ENCODE data around the gene TBC1D5.
"Not testable (repeated sequence)": the region's sequence is repeated elsewhere in the genome, so short reads cannot be mapped to it uniquely, and the experiment has no call there.

The TBC1D5 gene

GRCh38 chr3:17529677-17530076, 212.8 kb downstream of the TBC1D5 start:
- no peak for DNase-seq

DNA sequence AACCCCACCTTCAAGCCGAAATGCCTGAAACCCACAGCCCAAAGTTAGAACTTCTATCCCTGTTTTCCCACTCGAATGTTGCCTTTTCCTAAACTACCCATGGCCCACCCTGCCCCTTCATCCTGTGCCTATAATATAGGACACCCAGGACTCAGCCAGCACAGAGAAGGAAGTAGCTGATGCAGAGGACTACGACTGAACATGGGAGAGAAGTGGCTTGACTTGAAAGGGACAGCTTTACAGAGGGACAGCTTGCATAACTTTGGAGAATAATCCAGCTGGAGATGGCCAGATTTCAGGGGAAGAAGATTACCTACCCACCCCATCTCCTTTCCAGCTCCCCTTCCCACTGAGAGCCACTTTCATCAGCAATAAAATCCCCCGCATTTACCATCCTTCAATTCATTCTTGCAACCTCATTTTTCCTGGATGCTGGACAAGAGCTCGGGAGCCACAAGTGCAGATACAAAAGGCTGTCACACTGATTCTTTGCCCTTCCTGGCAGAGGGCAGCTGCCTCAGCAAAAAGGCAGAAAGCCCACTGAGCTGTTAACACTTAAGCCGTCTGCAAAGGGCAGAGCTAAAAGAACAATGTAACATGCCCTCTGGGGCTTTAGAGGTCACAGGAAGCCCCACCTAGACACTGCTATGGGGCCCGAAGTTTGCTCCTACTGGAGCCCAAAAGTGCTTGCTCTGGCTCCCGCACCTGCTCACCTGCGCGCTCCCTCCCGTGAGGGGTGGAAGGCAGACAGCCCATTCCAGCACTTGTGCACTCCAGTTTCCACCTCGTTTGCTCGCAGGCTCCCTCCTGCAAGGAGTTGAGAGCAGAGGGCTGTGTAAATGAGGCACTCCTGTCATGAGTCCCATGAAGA, 224.0 kb downstream of the TBC1D5 start:
- no peak for DNase-seq

DNA sequence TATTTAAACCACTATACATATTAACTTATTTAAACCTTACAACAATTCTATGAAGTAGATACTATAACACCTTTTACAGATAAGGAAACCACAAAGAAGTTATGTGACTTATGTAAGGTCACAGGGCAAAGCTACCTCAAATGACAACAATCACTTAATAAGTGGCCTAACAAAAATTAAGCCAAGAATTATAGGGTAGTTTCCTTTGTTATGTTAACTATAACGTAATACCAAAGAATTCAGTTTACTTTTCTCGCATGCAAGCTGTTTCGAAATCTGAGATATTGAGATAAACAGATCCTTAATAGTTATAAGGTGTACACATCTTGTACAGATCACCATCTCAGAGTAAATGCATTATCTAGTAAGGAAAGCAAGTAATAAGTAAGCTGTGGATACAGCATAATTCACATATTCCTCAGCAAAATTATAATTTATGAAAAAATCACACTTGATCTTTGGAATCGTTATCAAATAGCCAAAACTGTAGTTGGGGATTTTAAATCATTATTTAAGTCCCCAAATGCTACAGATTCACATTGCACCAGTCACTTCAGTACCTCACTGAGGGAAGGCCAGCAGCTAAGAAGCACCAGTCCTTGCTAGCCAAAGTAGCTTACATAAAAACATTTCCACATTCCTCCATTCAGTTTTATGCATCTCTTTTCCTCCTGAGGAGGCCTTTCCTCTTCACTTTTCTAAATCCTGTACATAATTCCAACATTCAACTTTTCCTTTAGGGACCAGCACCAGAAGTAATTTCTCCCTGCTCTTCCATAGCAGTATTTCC, 226.8 kb downstream of the TBC1D5 start:
- DNase-seq, result no peak

DNA sequence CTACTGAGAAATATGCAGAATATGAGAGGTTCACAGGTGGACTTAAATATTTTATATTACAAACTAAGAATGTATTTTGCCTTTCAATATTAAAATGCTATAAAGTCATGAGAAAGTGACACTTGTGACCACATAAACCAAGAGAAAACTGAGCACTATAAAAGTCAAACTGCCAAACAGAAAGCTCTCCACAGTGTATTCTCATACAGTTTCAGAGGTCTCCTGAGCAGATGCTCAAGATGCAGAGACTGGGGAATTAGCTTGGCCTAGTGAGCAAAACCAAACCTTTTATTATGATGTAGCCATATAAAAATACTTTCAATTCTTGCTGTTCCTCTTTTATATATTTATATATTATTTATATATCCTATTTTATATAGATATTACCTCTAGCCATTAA, 227.8 kb downstream of the TBC1D5 start:
- no peak for DNase-seq

DNA sequence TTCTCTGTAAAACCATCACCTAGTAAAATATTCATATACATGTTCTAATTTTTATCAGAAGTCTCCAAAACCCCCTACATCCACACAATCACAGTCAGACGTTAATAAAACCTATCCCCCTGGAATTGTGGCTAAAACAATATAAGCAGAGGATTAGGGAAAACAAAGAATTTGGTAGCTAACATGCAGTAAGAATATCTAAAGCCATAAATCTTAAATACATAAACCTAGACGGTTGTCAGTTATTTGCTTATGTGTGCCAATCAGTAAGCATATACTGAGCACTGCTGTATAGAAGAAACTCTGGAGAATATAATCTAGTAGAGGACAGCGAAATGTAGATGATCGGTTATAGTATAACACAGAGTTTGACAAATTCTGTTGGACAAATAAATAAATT, 232.2 kb downstream of the TBC1D5 start:
- no peak for DNase-seq

DNA sequence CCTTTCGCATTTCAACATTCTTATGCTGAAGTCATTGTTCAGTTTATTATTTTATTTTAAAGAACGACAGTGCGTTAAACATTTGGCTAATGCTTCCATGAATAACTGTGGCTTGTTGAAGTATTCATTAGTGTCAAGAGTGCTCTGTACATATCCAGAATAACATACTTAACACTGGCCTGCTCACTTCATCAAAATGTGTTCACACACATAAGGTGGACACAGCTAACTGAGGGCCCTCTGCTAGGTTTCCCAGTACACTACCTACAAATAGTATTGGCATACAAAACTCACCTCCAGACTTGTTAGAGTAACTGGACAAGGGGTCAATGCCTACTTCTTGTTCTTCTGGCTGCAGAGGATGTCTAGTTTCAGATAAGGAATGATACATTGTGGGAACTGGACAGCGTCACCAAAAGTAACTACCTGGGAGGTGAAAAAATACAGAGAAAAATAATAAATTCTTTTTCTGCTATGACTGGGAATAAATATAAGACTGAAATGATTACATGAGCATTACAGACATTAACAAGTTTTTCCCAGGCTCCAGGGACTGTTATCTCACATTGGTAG, 234.2 kb downstream of the TBC1D5 start:
- no peak for DNase-seq

GRCh38 chr3:17507480-17507879, 235.0 kb downstream of the TBC1D5 start:
- no peak for DNase-seq

DNA sequence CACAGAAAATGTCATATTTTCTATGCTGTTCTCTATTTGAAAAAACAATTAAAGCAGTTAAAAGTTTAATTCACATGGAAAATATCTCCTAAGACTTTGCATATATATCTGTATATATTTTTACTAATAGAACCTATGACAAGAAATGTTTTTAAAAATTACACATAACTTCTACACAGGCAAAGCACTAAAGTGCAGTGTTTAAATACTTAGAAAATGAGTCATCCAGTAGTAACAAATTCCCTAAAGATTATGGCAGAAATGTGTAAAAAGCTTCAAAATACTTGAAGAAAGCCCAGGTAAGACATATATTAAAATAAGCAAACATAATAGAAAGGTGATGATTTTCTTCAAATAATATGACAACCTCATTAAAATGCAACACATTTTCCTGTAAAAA, 236.6 kb downstream of the TBC1D5 start:
- peak in 1 of 2 experiments; percentile 45 for DNase-seq

DNA sequence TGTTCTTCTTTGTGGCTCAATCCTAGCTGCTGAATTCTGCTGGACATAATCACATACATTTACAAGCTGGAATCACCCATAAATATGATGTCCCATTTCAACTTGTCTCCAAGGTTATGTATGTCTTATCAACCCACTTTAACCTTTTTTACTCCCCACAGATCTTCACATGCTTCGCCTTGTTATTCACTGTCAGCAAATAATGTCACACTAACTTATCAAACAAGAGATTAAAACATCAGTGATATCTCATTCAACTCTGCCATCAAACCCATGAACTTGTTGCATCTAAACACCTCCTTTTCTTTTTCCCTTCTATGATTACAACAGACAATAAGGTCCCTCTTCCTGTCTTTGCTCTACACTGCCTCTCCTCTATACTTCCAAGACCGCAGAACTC, 240.7 kb downstream of the TBC1D5 start:
- DNase-seq, result no peak

DNA sequence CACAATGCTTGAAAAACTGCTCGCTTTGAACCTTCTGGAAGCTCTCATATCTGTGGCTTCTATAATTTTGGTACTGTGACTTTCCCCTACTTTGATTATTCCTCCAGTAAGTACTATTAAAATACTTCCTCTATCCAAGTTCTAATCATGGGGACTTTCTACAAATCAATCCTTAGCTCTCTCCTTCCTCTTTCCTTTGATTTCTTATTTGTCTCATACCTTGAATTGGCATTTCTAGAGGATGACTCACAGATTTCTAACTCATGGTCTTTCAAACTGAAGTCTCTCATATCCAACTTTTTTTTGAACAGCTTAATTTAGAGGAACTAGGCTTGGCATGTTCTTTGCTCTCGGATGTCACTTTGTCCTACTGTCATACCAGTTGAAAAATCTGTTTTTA, 241.8 kb downstream of the TBC1D5 start:
- peak in 1 of 2 experiments; percentile 11 for DNase-seq

- DNase-seq, result no peak
Measured at GRCh38 chr3:17494117-17494809, 248.2 kb downstream of the TBC1D5 start.

DNA sequence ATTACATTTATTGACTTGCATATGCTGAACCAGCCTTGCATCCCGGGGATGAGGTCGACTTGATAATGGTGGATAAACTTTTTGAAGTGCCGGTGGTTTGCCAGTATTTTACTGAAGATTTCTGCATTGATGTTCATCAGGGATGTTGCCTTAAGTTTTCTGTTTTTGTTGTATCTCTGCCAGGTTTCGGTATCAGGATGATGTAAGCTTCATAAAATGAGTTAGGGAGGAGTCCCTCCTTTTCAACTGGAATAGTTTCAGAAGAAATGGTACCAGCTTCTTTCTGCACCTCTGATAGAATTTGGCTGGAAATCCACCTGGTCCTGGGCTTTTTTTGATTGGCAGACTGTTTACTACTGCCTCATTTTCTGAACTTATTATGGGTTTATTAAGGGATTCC, 250.8 kb downstream of the TBC1D5 start:
- no peak for DNase-seq

DNA sequence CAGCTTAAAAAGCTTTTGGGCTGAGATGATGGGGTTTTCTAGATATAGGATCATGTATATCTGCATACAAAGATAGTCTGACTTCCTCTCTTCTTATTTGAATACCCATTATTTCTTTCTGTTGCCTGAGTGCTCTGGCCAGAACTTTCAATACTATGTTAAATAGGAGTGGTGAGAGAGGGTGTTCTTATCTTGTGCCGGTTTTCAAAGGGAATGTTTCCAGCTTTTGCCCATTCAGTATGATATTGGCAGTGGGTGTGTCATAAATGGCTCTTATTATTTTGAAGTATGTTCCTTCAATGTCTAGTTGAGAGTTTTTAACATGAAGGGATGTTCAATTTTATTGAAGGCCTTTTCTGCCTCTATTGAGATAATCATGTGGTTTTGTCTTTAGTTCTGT, 251.2 kb downstream of the TBC1D5 start:
- DNase-seq, result not testable (repeated sequence)

- DNase-seq, result no peak
Measured at GRCh38 chr3:17489139-17489538, 253.3 kb downstream of the TBC1D5 start.

- DNase-seq, result no peak
Measured at GRCh38 chr3:17481116-17481515, 261.3 kb downstream of the TBC1D5 start.

DNA sequence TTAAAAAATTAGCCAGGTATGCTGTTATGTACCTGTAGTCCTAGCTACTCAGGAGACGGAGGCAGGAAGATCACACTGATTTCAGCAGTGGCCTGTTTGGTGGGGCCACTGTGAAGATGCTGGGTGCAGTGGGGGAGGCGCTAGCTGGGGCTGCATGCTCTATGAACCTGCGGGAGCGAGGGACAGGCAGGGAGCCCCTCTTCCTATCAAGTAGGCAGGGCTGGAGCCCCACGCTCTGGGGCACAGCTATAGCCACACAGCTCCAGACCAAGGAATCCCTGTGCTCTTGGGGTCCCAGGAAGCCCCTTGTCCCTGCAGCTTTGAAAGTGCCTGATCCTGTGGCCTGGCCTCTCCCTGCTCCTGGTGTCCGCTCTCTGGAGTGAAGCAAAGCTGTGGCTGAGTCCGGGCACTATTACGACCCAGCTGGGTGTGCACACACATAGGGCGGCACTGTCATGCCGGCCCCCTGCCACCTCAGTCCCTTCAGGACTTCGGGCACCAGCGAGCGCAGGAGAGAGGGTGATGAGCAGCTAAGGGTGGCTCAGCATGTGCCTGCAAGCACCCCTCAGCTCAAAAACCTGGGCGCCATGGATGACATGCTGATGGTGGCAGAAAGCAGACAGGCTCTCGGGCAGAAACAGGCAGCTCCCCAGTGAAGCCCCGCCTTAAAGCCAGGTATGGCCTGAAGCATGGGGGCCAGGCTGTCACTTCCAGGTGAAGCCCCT, 262.6 kb downstream of the TBC1D5 start:
- DNase-seq, result no peak

GRCh38 chr3:17478673-17479072, 263.8 kb downstream of the TBC1D5 start:
- DNase-seq, result peak in 1 of 2 experiments; percentile 33

DNA sequence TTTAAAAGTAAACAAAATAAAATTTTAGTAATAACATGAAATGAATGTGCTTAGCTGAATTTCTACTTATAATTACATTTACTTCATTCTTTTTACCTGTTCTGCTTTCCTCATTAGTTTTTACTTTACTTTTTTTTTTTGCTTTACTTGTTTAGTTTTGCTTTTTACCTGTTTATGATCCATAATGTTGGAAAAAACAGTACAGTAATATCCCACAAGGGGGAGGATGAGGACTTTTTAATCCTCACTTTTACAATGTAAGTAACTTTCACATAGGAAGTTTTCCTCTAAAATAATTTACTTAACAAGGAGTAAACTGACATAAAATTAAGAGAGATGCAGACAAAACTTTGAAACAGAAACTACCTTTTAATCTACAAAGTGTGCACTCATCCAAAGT, 268.7 kb downstream of the TBC1D5 start:
- peak in 1 of 2 experiments; percentile 18 for DNase-seq

- no peak for DNase-seq
Measured at GRCh38 chr3:17469954-17470353, 272.5 kb downstream of the TBC1D5 start.

DNA sequence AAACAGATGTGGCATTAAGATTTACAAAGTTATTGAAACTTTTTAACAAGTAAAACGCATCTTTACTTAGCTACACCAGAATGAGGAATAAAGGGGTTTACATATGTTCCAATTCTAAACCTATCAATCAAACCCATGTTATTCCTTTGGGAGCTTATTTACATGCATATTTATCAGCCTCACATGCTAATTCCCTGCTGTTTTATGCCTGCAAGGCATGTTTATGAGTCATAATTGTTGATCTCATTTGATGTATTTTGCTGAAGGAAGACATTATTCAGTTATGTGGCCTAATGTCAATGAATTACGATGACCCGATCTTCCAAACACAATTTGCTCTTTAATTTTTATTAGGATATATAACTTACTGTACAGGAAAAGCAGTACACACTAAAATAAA, 272.9 kb downstream of the TBC1D5 start:
- DNase-seq, result no peak

- DNase-seq, result no peak
Measured at GRCh38 chr3:17466028-17466427, 276.4 kb downstream of the TBC1D5 start.

- DNase-seq, result no peak
Measured at GRCh38 chr3:17459470-17459993, 282.9 kb downstream of the TBC1D5 start.

Measured in SW 1271 (cell line).